Measurements from ENCODE around the gene MRPL40.

MRPL40 gene

GRCh38 chr22:19463491-19464469, 31.4 kb downstream of the MRPL40 start:
- DNase-seq (ENCODE audit: low spot score), result peak; percentile 32

DNA sequence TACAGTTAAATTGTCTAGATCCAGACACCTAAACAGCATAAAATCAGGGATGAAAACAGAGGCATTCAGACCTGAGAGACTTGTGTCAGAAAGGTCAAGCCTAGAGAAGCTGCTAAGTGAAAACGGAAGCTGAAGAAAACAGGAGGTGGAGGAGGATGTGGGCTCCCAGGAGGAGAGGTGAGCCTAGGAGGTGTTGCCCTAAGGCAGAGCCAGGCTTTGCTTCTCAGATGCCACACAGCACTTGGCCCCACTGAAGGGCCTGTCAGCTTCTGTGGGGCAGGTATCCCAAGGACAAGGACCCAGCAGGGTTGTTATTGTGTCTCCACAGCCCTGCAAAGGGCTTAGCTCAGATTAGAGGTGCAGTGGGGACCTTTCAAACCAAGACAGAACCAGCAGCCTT, 32.2 kb downstream of the MRPL40 start:
- DNase-seq (ENCODE audit: low spot score), result no peak

DNA sequence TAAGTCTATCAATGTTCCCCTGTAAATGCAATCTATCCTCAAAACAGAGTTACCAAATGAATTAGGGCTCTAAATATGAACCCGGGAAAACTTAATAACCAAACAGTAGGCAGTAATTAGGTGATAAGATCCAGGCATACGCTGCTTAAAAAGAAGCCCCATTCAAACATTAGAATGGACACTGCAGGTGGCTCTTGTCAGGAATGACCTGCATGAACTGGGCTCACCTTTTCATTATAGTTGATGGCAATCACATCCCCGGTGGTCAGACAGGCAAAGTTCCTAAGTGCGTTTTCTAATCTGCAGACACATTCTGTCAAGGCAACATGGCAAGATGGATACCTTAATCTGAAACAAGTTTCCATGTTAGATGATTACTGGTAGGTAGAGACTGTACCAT, 32.6 kb downstream of the MRPL40 start:
- DNase-seq (ENCODE audit: low spot score), result no peak

DNA sequence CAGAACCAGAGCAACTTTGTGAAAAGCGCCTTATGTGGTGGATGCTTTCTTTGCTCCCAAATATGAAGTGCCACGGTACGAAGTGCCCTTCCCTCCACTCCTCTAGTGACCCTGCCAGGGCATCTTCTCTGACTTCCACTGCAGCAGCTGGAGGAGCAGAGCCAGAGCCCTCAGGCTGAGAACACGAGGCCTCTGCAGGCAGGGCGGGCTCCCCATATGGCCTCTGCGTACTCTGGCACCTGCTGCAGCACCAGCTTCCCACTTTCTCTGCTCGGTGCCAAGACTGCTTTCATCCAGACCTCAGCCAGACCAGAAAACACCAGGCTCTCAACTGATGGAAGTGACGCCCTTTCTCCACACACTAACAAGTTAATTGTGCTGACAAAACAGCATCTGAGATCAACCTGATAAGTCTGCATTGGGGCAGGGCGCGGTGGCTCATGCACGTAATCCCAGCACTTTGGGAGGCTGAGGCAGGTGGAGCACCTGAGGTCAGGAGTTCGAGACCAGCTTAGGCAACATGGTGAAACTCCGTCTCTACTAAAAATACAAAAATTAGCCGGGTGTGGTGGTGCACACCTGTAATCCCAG, 33.9 kb downstream of the MRPL40 start:
- no peak for DNase-seq (ENCODE audit: low spot score)

DNA sequence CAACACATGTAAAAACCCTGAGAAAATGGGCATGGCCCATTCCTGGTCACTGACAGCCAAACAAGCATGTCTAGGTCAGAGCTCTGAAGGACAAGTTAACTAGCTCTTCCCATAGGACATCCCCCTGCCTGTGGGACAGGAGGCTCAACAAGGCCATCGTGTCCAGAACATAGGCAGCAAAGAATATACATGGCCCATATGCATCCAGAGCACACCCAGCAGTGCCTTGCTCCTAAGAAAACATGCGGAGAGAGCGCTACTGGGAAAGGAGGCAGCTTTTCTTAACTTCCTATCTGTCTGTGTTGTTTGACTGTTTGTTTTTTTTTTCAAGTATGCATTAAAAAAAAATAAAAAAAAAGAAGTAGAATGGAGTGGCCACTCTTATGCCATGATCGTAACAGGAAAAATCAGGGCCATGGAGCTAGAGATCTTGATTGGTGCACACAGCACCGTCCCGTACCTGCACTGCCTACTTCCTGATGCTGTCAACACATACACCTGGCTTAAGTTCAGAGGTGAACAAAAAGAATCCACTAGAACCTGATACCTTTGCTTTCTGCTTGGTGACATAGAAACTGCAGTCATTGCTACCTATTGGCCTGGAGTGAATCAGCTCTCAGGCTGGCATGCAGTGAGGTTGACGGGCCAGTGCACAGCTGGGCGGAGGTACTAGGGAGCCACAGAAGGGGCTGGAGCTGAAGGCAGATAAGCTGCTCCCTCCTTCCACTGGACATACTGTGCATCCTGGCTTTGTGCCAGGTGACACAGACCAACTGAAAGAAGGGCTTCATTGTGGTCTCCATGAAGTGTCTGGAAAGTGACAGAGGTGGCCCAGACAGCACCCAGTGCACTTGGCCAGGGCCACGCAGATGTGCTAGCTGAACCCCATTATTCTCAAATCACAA, 34.8 kb downstream of the MRPL40 start:
- DNase-seq (ENCODE audit: low spot score), result no peak

- DNase-seq (ENCODE audit: low spot score), result no peak
Observed at GRCh38 chr22:19467912-19468311, 35.6 kb downstream of the MRPL40 start.

- DNase-seq (ENCODE audit: low spot score), result no peak
Observed at GRCh38 chr22:19469421-19469820, 37.1 kb downstream of the MRPL40 start.

DNA sequence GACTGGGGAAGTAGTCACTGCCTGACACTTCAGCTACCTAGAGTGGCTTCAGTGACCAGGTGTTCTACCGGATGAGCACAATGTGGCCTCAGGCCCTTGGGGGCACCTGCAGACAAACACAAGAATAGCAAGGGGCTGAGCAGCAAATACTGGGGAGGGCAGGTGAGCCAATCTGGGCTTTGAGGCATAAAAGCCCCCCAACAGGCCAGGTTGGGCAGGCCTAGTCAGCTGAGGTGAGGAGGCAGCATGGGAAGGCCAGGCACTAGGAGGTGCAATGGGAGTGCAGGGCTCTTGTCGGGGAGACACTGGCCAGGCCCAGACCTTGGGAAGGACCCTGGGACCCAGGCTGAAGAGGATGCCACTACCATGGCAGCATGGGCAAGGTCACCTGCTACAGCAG, 37.7 kb downstream of the MRPL40 start:
- DNase-seq (ENCODE audit: low spot score), result no peak

DNA sequence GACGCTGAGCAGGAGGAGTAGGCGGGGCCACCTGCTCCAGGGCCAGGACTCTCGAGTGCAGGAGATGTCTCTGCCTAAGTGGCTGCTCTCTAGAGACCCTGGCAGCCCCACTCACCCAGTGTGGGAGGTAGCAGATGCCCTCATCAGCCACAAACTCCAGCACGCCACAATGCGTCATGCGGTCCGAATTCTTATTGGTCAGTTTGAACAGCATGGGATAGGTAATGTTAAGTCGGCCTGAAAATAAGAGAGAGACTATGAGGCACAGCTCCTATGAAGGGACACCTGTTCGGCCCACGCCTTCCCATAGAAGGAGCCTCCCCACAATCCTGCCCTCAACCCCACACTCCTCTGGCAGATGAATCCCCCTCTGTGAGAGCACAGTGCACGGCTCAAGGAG, 39.2 kb downstream of the MRPL40 start:
- no peak for DNase-seq (ENCODE audit: low spot score)

DNA sequence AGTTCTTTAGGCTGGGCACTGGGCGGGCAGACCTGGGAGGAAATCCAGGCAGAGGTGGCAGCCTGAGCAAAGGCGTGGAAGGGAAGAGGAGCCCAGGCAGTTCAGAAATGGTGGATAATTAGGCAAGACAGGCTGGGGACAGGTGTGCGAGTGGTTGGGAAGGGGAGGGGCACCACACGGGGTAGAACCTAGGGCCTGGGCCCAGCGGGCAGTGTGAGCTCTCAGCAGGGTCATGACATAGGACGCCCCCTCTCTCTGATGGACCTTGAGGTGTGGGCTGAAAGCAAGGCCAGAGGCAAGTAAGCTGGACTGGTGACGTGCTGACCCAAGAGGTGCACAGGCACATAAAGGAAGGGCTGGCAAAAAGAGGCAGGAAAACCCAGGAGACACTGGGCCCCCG, 39.9 kb downstream of the MRPL40 start:
- DNase-seq (ENCODE audit: low spot score), result no peak

- DNase-seq (ENCODE audit: low spot score), result no peak
Observed at GRCh38 chr22:19473578-19473977, 41.2 kb downstream of the MRPL40 start.

GRCh38 chr22:19476023-19476422, 43.7 kb downstream of the MRPL40 start:
- no peak for DNase-seq (ENCODE audit: low spot score)

GRCh38 chr22:19477321-19478044, 45.1 kb downstream of the MRPL40 start:
- DNase-seq (ENCODE audit: low spot score), result no peak

DNA sequence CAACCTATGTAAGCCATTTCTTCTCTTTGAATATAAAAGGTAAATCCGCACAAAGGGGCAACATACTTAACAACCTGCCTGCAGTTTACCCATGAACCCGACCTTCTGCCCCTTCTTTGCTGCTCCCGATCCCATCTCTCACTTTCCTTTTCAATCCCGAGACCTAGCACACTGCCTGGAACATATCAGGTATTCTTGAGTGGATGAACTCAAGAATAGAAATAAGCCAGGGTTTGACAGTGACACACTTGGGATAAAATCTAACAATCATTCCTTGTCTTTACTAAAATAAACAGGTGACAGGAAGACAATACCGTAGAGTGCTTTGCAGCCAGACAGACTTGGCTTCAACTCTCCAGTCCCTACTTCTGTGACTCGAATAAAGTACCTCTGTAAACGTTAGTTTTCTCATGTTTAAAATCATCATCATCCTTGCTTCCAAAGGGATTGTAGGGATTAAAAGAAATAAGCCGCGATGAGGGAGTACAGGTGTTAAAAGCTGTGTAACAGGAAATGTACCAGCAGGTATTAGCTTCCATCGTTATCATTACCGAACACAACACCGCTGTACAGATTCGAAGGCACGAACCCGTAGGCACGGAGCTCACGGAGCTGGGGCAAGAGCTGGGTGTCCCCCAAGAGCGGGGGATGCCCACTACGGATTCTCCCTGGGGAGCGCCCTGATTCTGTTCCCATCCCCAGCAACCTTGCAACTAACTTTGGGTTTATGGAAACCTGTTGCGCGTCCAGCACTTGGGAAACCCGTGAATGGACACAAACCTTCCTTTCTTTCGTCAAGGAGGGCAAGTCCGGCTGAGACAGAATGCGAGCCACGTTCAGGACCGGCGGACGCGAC, 45.9 kb downstream of the MRPL40 start:
- no peak for DNase-seq (ENCODE audit: low spot score)

DNA sequence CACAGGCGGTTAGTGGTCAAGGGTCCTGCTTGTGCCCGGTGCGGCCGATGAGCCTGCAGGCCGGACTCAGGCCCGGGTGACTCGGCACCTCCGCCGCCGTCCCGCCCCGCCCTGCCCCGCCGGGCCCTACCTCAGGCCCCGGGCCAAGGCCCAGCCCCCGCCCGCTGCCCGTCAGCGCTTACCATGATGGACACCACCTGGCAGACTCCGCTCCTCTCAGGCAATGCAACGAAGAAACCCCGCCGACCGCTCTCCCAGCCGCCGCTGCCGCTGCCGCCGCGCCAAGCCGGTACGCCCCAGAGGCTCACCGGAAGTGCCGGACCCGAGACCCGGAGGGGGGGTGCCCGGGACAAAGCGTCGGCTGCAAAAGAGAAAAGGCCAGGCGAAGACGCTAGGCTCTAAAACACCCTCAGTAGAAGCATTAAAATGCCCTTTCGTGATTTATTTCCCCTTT, 46.6 kb downstream of the MRPL40 start, which contains the start of gene UFD1:
Gene UFD1, minus strand, starts transcription at position 293 of the 454 bp plus-strand sequence. Its CDS starts 108 bp downstream, at position 185.
- peak; percentile 89 for DNase-seq (ENCODE audit: low spot score)

GRCh38 chr22:19479355-19480172, 47.2 kb downstream of the MRPL40 start, which contains the start of gene CDC45:
Gene CDC45, plus strand, starts transcription at chr22:19479920. Its CDS starts 49 bp downstream, at chr22:19479969.
- peak; percentile 98 for DNase-seq (ENCODE audit: low spot score)

- no peak for DNase-seq (ENCODE audit: low spot score)
Observed at GRCh38 chr22:19480173-19480568, 47.8 kb downstream of the MRPL40 start.

DNA sequence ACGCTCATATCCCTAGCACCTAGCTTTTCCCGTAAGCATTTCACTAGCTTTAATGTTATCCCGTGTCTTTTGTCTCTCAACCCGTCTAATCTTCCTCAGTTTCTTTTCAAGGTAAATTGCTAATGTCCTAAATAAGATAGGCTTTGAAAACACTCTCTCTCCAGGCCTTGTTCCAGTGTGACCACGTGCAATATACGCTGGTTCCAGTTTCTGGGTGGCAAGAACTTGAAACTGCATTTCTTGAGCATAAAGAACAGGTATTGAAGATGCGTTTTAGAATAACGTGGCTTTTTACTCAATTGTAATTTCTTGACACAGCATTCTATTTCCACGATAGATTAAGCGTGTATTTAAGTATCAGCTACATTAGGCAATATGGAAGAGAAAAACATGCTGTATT, 48.4 kb downstream of the MRPL40 start:
- DNase-seq (ENCODE audit: low spot score), result no peak

GRCh38 chr22:19482297-19482696, 50.0 kb downstream of the MRPL40 start:
- no peak for DNase-seq (ENCODE audit: low spot score)
